Tibial artery (tissue), 4 donors: Measurements from ENCODE around the gene MED23.

ENCODE experiments used
- DNase-seq, 2 donors: peaks; one replicate each; pipeline ENCODE4 v3.0.0-alpha.2; 2019
- H3K27ac ChIP-seq, 2 donors: fragments of 200-600 bp; sonication (generic) in 1 of 2; 1 replicate in 1 of 2; 2 replicates in 1 of 2; pipeline ENCODE4 v1.5.1; 2018 to 2019; ENCODE audit warnings: mild to moderate bottlenecking in 1 of 2
- H3K27me3 ChIP-seq, 2 donors: fragments of 200-600 bp; sonication (generic) in 1 of 2; one replicate each; pipeline versions ENCODE4 v1.5.1 to v1.6.0; 2016 to 2019
- H3K36me3 ChIP-seq, 3 donors: fragments of 200-600 bp; sonication (generic) in 2 of 3; one replicate each; pipeline ENCODE4 v1.5.1; 2016 to 2019; ENCODE audit warnings: mild to moderate bottlenecking in 2 of 3
- H3K4me1 ChIP-seq, 4 donors: fragments of 200-600 bp; sonication (generic) in 2 of 4; 1 replicate in 3 of 4; 2 replicates in 1 of 4; pipeline ENCODE4 v1.5.1; 2016 to 2019
- H3K4me3 ChIP-seq, 2 donors: fragments of 200-600 bp; sonication (generic) in 1 of 2; 1 replicate in 1 of 2; 2 replicates in 1 of 2; pipeline ENCODE4 v1.5.1; 2018 to 2019; ENCODE audit warnings: mild to moderate bottlenecking in 2 of 2
- H3K9me3 ChIP-seq, 3 donors: fragments of 200-600 bp; sonication (generic) in 1 of 3; one replicate each; pipeline ENCODE4 v1.5.1; 2016 to 2019
- intact Hi-C: fragments of 100-400 bp; cut with DNase I; formaldehyde crosslinking; loops from one replicate; pipeline ENCODE4 v1.15.0; 2023; ENCODE audit warnings: low total_unique reads
- TF ChIP-seq, protein P1 (sequence below), 2 experiments: fragments of 200-600 bp in 1 of 2; fragments of 450-650 bp in 1 of 2; IDR thresholded peaks; one replicate each; pipeline ENCODE4 v1.5.1; 2017 to 2019; ENCODE audit warnings: antibody characterized with exemption in 2 of 2, mild to moderate bottlenecking in 1 of 2, moderate library complexity in 1 of 2

MED23 gene

DNA sequence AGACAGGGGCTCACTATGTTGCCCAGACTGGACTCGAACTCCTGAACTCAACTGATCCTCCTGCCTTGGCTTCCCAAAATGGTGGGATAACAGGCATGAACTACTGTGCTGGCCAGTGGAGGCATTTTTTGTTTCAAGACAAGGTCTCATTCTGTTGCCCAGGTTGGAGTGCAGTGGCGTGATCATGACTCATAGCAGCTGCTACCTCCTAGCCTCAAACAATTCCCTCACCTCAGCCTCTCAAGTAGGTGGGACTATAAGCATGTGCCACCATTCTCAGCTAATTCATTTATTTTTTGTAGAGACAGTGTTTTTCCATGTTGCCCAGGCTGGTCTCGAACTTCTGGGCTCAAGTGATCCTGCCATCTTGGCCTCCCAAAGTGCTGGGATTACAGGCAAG is 26.3 kb upstream of the MED23 start:
- no peak overlapping the region for H3K27ac ChIP-seq
- H3K4me3 ChIP-seq: no peak overlapping the region
- no peak for DNase-seq
- TF ChIP-seq, protein P1, sequence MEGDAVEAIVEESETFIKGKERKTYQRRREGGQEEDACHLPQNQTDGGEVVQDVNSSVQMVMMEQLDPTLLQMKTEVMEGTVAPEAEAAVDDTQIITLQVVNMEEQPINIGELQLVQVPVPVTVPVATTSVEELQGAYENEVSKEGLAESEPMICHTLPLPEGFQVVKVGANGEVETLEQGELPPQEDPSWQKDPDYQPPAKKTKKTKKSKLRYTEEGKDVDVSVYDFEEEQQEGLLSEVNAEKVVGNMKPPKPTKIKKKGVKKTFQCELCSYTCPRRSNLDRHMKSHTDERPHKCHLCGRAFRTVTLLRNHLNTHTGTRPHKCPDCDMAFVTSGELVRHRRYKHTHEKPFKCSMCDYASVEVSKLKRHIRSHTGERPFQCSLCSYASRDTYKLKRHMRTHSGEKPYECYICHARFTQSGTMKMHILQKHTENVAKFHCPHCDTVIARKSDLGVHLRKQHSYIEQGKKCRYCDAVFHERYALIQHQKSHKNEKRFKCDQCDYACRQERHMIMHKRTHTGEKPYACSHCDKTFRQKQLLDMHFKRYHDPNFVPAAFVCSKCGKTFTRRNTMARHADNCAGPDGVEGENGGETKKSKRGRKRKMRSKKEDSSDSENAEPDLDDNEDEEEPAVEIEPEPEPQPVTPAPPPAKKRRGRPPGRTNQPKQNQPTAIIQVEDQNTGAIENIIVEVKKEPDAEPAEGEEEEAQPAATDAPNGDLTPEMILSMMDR (IDR thresholded peaks at IDR 0.05): no peak
- H3K9me3 ChIP-seq: no peaks in the 10 kb centered on the region
- no peaks in the 10 kb centered on the region for H3K36me3 ChIP-seq
- H3K4me1 ChIP-seq: no peaks in the 10 kb centered on the region
- intact Hi-C loops: no loop called here
- H3K27me3 ChIP-seq: no peaks in the 10 kb centered on the region

DNA sequence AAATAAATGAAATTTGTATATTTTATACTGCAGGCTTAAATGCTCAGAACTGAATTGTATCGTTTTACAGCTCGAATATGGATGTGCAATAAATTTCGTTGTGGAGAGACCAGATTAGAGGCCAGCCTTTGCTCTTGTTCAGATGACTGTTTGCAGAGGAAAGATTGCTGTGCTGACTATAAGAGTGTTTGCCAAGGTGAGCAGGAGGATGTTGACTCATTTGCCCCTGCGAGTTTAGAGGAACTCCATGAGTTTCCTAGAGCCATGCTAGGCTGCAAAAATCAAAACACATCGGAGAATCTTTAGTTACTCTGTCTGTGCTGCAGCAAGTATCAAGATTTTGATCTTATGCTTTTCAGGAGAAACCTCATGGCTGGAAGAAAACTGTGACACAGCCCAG is 24.4 kb upstream of the MED23 start:
- DNase-seq: no peak
- Histone ChIP-seq H3K36me3 (no peaks in the 10 kb centered on the region), H3K9me3 (no peaks in the 10 kb centered on the region), H3K27me3 (no peaks in the 10 kb centered on the region), H3K4me1 (no peaks in the 10 kb centered on the region), H3K27ac (no peak overlapping the region), H3K4me3 (no peak overlapping the region)
- intact Hi-C loops: no loop called here
- TF ChIP-seq, protein P1 (IDR thresholded peaks at IDR 0.05): no peak

DNA sequence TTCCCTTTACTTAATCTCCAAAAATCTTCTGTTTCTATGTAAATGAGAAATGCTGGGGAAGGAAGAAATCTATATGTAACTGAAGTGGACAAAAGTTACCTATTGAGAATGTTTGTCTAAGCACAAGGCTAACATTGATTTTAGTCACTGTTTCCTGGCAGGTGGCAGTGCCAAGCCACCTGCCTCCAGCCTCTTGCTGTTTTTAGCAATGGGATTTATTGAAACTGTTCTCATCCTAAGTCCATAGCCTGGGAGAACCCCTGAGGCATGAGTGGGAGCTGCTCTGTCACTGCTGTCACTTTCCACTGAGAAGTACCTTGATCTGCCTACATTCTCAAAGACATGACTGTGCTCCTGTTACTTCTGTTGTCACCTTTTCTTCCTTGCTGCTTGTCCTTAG is 23.7 kb upstream of the MED23 start:
- TF ChIP-seq, protein P1 (IDR thresholded peaks at IDR 0.05): no peak
- no peaks in the 10 kb centered on the region for H3K36me3 ChIP-seq
- H3K4me3 ChIP-seq: no peak overlapping the region
- DNase-seq: no peak
- no peaks in the 10 kb centered on the region for H3K4me1 ChIP-seq
- intact Hi-C loops: no loop called here
- no peaks in the 10 kb centered on the region for H3K9me3 ChIP-seq
- H3K27me3 ChIP-seq: no peaks in the 10 kb centered on the region
- no peak overlapping the region for H3K27ac ChIP-seq

DNA sequence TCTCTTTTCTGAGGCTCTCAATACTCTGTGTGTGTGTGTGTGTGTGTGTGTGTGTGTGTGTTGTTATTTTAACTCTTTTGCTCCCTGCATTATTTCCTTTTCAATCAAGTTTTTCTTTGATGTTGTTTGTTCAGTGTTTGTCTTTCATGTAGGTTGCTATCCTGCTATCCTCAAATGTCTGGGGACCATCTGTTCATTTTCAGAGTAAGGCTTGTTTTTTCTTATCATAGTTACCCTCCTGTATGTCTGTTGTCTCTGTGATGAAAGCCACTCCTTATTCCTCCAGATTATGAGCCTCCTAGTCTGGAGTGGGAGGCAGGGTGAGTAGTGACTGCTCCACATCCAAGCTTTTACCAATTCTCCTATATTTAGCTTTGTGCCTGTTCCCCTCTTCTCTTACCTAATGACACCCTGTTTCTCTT is 18.2 kb upstream of the MED23 start:
- H3K4me3 ChIP-seq: no peak overlapping the region
- intact Hi-C loops: no loop called here
- no peak overlapping the region for H3K27ac ChIP-seq
- H3K4me1 ChIP-seq: no peaks in the 10 kb centered on the region
- no peak for DNase-seq
- no peaks in the 10 kb centered on the region for H3K27me3 ChIP-seq
- TF ChIP-seq, protein P1 (IDR thresholded peaks at IDR 0.05): no peak
- H3K36me3 ChIP-seq: no peaks in the 10 kb centered on the region
- H3K9me3 ChIP-seq: no peaks in the 10 kb centered on the region

DNA sequence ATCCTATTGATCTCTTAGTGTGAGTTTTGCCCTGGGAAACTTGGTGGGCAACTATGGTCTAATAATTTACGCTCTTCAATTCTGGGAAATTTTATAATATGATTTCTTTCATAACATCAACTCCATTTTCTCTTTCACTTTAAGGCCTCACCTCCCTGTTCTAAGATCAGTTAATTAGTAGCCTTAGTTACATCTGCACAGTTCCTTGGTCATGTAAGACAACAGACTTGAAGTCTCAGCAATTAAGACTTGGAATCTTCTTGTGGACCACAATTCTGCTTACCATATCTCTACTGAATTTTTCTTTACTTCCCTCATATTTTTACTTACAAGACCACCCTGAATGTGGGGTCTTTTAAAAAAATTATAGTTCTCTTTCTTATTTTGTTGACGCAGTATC is 17.8 kb upstream of the MED23 start:
- no peak overlapping the region for H3K27ac ChIP-seq
- no peaks in the 10 kb centered on the region for H3K9me3 ChIP-seq
- no peaks in the 10 kb centered on the region for H3K27me3 ChIP-seq
- no peak overlapping the region for H3K4me3 ChIP-seq
- no peaks in the 10 kb centered on the region for H3K4me1 ChIP-seq
- no peaks in the 10 kb centered on the region for H3K36me3 ChIP-seq
- TF ChIP-seq, protein P1 (IDR thresholded peaks at IDR 0.05): no peak
- DNase-seq: no peak
- intact Hi-C loops: no loop called here

DNA sequence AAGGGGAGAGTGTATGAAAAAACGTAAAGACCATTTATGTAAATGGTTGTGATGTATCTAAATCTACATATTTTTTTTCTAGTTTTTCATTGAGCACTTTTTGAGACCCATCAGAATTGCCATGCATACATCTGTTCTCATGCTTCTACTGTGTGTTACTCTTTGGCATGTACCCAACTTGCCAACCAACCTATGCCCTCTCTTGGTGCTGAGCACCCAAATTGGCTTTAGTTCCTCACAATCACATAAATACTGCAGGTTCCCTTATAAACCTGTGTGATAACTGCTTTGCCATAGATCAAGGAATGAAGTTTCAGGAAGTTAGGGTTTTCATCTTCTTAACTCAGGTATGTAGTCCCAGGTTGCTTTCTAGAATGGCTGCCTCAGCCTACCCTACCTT is 16.9 kb upstream of the MED23 start:
- DNase-seq: no peak
- Histone ChIP-seq H3K4me1 (no peaks in the 10 kb centered on the region), H3K27ac (no peak overlapping the region), H3K9me3 (no peaks in the 10 kb centered on the region), H3K36me3 (no peaks in the 10 kb centered on the region), H3K27me3 (no peaks in the 10 kb centered on the region), H3K4me3 (no peak overlapping the region)
- TF ChIP-seq, protein P1 (IDR thresholded peaks at IDR 0.05): no peak
- intact Hi-C loops: no loop called here
